ENCODE measurements around the gene SULT4A1. TPM values are rescaled to one million over a fixed set of nuclear protein-coding genes. Genes with fewer than 3 reads are reported as not detected.

The SULT4A1 gene
- total and polyA plus RNA-seq, 8 donors: 0.12 to 2.2 (median 0.77) TPM; not detected in 4

DNA sequence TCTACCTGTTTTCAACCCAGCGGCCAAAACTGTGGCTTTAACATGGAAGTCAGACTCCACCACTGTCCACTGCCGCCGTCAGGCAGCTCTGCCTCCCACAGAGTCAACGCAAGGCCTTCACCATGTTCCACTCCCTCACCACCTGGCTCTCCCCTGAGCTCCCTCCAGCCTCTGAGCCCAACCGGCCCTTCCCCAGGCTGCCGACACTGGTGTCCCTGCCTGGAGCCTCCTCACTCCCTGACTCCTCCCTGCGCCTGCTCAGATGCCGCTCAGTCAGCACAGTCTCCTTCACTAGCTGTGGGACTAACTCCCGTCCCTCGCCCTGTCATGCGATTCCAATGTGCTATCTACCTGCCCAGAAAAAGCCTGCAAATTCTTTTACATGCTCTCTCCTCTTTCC, 16.3 kb downstream of the SULT4A1 start:
- TF ChIP-seq EP300 (IDR thresholded peaks at IDR 0.05) (no peak), CTCF (IDR thresholded peaks at IDR 0.05) (no peak), POLR2A (IDR thresholded peaks at IDR 0.05) (no peak), POLR2AphosphoS5 (IDR thresholded peaks at IDR 0.05) (no peak)
- Histone ChIP-seq H3K4me1 (no peaks in the 10 kb centered on the region), H3K9me3 (no peaks in the 10 kb centered on the region), H3K27ac (no peak overlapping the region), H3K27me3 (peaks cover 0 to 52% (median 4%) of the 10 kb centered on the region in 3 donors), H3K36me3 (no peaks in the 10 kb centered on the region), H3K4me3 (no peak overlapping the region)
- no peak for DNase-seq
- 67 to 75% (median 73%) methylated on average over 11 of the region's 11 CpGs for WGBS, 5 donors
- intact Hi-C loops (cut with DNase I; ENCODE audit: low total_unique reads): no loop called here

DNA sequence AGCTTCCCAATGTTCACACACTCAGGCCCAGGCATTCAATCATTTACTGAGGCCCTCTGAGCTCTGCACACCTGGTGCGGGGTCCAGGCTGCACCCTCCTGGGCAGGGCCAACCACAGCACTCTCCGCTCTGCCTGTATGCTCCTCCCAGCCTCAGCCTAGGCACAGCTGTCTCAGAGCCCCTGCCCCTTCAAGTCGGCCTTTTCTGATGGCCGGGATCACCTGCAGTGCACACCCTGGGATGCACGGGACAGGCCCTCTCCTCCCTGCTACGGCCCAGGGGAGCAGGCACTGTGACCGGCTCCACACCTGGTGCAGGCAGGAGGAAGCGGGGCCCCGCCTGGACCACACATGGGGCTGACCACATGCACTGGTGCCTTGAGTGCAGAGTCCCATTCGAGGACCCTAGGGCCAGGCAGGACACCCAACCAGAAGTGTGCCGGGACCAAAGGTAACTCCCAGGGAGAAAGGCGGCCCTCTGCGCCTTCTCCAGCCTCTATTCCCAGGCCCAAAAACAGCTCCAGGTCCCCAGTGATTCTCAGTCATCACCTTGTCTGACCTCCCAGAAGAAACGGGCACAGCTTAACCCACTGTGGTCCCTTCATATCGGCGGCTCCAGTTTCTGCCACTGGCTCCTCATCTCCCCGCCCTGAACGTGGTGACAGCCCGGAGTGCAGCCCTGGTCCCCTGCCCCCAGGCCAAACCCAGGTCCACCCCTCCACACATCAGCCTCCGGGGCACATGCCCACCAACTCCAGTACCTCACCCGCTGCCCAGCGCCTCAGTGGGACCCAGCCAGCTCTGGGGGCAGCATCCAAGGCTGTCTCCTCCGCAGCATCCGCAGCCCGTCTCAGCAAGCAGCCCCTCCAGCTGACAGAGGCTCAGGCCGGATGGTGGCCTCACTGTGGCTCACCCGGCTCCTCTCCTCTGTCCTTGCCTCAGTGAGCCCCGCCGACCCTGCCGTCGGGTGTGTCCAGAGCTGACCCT, 17.5 kb downstream of the SULT4A1 start:
- intact Hi-C loops (cut with DNase I; ENCODE audit: low total_unique reads): no loop called here
- H3K9me3 ChIP-seq: no peaks in the 10 kb centered on the region
- TF ChIP-seq CTCF (IDR thresholded peaks at IDR 0.05) (no peak), POLR2A (IDR thresholded peaks at IDR 0.05) (no peak), POLR2AphosphoS5 (IDR thresholded peaks at IDR 0.05) (no peak), EP300 (IDR thresholded peaks at IDR 0.05) (no peak)
- 80 to 85% (median 82%) methylated on average over 25 to 31 of the region's 31 CpGs for WGBS, 5 donors
- H3K4me3 ChIP-seq: no peak overlapping the region
- no peak overlapping the region for H3K27ac ChIP-seq
- H3K27me3 ChIP-seq: peaks cover 0 to 43% (median 2%) of the 10 kb centered on the region in 3 donors
- H3K36me3 ChIP-seq: no peaks in the 10 kb centered on the region
- DNase-seq: no peak
- H3K4me1 ChIP-seq: no peaks in the 10 kb centered on the region

- 76 to 81% (median 79%) methylated on average over 16 to 21 of the region's 21 CpGs for WGBS, 5 donors
- peaks cover 0 to 34% (median 0%) of the 10 kb centered on the region in 3 donors for H3K27me3 ChIP-seq
- intact Hi-C loops (cut with DNase I; ENCODE audit: low total_unique reads): no loop called here
- H3K4me1 ChIP-seq: no peaks in the 10 kb centered on the region
- H3K27ac ChIP-seq: no peak overlapping the region
- DNase-seq: no peak
- H3K4me3 ChIP-seq: no peak overlapping the region
- H3K9me3 ChIP-seq: no peaks in the 10 kb centered on the region
- TF ChIP-seq EP300 (IDR thresholded peaks at IDR 0.05) (no peak), POLR2AphosphoS5 (IDR thresholded peaks at IDR 0.05) (no peak), CTCF (IDR thresholded peaks at IDR 0.05) (no peak), POLR2A (IDR thresholded peaks at IDR 0.05) (no peak)
- no peaks in the 10 kb centered on the region for H3K36me3 ChIP-seq
These were observed 18.4 kb downstream of the SULT4A1 start for GRCh38 chr22:43843783-43844530.

DNA sequence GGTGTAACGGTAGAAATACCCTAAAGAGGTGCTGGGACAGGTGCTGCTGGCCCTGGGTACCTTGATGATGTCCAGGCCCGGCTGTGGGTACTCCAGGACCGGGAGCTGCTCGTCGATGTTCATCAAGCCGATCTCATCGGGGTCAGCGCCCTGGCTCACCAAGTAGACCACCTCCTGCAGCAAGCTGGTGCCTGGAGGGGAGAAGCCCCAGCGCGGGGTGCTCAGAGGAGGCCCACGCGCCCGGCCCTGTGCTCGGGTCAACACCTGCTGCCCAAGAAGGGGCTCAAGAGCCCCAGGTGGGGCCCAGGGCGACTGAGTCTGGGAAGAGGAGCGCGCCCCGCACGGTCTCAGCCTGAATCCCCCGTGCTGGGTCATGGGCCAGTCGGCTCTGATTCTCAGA, 20.6 kb downstream of the SULT4A1 start:
- DNase-seq: no peak
- intact Hi-C loops (cut with DNase I; ENCODE audit: low total_unique reads): no loop called here

More for the DNA sequence above, 20.6 kb downstream of the SULT4A1 start:
- H3K27ac ChIP-seq: no peak overlapping the region
- H3K9me3 ChIP-seq: no peaks in the 10 kb centered on the region
- H3K4me3 ChIP-seq: no peak overlapping the region
- WGBS, 5 donors: 85 to 92% (median 92%) methylated on average over 16 to 21 of the region's 21 CpGs
- peaks cover 0 to 21% (median 0%) of the 10 kb centered on the region in 3 donors for H3K27me3 ChIP-seq
- no peaks in the 10 kb centered on the region for H3K4me1 ChIP-seq
- H3K36me3 ChIP-seq: no peaks in the 10 kb centered on the region
- no peak for TF ChIP-seq CTCF (IDR thresholded peaks at IDR 0.05)
- no peak for TF ChIP-seq EP300 (IDR thresholded peaks at IDR 0.05)
- no peak for TF ChIP-seq POLR2A (IDR thresholded peaks at IDR 0.05)
- TF ChIP-seq POLR2AphosphoS5 (IDR thresholded peaks at IDR 0.05): no peak
